Measurements from ENCODE around the gene PLEKHA4. TPM values are rescaled to one million over a fixed set of nuclear protein-coding genes. Genes with fewer than 3 reads are reported as not detected.
"Not testable (repeated sequence)": the region's sequence is repeated elsewhere in the genome, so short reads cannot be mapped to it uniquely, and the experiment has no call there.

The PLEKHA4 gene
- total RNA-seq, 1 experiment from 2014 or later: 5.4 TPM

DNA sequence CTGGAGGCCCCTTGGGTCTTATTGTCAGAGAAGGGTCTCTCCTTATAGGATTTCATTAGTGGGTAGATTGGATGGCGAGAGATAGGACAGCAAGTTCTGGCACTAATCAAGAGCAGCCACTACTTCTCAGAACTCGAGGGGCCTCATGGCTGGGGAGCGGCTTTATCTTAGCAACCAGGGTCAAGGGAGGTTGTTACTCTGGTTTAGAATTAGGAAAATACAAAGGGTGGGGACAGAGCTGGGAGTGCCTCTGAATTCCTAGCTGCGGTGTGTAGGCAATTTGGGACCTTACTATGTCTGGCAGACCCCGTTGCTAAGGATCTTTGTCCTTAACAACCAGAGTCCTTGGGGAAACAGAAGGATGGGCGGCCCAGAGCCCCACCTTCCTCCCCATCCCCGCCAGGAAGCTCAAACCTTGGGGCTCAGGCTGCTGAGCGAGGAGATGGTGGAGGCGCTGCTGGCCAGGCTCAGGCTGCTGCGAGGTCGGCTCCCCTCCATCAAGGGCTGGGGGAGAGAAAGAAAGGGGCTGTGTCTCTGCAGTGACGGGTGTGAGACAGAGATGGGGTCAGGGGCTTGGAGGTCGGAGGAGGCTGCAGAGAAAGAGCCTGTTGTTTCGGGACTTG, 1.2 kb downstream of the PLEKHA4 start:
- DNase-seq (ENCODE audit: low spot score): no peak

DNA sequence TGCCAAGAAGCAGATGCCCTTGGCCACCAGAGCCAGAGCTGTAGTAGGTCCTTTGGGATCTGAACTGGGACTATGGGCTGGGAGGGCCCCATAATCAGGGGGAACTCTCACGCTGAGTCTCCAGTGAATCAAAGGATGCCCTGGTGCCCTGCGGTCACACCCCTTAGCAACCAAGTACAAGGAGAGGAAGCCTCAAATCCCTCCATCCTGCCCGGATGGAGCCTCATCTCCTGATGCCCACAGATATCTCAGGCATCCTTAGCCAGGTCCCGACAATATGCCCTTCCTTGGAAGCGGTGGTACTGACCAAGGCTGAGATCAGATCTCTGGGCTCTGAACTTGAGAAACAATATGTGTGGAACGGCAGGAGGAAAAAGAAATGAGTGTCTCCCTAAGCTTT, 1.7 kb downstream of the PLEKHA4 start:
- DNase-seq (ENCODE audit: low spot score): no peak

DNA sequence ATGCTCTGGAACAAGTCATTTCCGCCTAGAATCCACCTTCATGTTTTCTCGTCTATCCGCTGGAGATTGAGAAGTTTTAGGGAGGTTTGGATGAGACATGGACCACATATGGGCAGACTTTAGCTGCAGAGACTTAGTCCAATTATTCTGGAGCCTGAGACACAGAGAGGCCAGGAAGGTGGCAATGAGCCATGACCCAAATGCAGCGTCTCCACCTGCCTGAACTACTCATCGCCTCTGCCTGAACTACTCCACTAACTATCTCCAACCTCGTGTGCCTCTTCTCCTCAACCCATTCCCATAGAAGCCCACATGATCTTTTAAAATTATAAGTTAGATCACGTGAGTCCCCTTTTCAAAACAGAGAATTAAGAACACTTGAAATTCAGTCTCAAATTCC, 5.6 kb downstream of the PLEKHA4 start:
- no peak for DNase-seq (ENCODE audit: low spot score)

DNA sequence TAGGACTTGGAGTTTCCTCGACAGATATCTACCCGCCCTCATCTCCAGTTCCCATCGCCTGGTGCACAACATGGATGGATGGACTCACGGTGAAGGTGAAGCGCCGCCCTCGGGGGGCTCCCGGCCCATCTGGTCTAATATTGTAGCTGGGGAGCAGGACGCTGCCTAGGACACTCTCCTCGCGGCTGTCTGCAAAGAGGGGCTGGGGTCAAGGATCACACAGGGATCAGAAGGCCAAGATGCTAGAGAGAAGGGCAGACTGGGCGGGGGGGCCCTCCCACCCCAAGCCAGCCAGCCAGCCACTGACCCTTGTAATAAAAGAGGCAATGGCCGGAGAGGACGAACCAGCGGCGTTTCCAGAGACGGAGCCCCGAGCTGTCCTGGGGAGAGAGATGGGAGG, 7.1 kb downstream of the PLEKHA4 start:
- DNase-seq (ENCODE audit: low spot score): no peak

DNA sequence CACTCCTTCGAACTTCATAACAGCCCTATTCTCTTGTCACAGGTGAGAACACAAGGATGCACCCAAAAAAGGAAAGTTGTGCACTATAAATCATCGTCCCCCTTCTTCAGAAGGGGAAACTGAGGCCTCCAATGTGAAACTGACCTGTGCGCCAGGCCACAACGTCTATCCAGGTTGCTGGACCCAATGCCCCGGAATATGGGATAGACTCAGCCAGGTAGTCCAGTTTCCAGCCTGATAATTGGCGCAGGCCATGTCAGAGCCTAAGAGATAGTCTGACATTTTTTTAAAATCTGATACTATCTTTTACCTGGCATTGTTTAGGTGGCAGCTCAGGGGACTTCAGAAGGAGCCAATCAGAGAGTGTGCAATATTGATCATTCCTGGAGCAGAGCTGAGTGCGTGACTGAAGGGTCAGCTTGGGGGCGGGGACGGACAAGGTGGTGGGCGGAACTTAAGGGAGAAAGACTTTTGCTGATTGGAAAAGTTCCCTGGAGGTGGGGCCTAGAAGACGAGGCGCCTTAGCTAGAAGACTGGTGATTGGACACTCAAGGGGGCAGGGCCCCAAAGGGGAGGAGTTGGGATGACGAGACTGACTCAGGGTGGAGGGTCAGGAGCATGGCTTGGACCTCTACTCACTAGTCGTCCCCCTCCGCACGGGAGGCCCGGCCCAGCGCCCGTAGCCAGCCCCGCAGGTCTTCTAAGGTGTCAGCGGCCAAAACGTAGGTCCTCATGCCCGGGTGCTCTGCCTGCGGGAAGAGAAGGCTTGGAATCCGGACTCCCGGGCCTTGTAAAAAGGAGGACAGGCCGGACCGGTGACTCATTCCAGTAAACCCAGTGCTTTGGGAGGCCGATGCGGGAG, 8.5 kb downstream of the PLEKHA4 start:
- DNase-seq (ENCODE audit: low spot score): no peak

DNA sequence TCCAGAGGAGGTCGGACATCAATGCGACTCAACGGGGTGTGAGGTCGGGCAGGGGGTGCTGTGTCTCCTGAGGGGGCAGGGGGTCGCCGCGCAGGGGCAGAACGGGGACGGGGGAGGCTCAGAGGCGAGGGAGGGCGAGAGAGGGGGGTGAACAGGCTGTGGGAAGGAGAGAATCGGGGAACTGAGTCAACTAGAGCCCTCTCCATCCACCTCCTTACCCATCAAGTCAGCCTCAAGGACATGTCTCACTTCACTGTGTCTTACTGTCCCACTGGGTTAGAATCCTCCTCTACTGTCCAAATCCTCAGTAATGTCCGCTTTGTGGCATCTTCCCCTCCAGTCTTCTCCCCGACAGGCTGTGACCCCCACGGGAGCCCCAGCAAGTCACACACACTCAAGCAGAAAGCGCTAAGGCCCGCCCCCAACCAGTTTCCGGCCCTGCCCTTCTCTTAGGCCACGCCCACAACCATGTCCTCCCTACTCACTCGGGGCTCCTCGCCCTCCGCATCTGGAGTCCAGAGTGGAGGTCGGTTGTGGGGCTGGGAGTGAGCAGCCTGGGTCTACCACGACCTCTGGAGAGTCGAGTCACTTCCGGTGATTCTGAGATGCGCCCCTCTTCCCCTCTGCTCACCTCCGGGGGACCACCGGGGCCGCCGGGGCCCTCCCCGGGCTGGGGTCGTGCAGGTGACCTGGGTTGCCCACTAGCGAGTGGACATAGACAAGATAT, 9.3 kb downstream of the PLEKHA4 start:
- no peak for DNase-seq (ENCODE audit: low spot score)

DNA sequence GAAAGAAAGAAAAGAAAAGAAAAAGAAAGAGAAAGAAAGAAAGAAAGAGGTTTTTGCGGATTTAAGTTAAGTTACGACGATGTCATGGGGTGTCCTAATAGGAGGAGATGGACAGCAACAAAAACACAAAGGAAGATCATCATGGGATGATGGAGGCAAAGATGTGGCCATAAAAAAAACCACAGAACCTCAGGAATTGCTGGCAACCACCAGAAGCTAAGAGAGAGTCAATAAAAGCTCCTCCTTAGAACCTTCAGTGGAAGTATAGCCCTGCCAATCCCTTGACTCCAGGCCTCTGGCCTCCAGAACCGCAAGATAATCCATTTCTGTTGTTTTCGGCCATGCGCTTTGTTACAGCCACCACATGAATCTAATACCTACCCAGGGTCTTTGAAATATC, 11.5 kb downstream of the PLEKHA4 start:
- no peak for DNase-seq (ENCODE audit: low spot score)

DNA sequence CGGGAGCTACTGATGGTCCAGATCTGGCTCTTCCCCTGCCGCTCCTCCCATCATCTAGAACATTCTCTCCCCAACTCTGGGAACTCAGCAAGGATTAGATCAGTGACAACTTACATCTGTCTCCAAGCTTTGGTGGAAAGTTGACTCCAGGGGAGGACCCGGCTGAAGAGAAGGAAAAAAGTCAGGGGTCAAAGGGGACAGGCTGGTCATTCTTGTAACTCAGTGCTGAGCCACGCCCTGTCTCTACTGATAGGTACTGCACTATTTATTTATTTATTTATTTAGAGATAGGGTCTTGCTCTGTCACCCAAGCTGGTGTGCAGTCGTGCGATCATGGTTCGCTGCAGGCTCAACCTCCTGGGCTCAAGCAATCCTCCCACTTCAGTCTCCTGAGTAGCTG, 14.3 kb downstream of the PLEKHA4 start:
- no peak for DNase-seq (ENCODE audit: low spot score)

DNA sequence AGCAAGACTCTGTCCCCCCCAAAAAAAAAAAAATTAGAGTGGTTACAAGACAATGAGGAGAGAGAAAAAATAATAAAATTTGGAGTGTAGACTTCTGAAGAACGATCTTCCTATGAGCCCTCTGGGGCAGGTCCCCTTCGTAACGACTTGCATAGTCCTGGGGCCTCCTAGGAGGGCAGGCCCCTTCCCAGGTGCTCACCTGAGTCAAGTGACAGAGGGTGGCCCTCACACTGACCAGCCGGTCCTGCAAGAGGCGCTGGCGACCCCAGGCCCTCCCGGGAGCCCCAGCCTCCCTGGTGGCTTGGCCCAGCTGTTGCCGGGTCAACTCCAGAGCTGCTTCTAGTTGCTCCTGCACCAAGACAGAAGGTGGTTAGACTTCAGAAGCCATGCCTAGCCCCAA, 14.9 kb downstream of the PLEKHA4 start:
- DNase-seq (ENCODE audit: low spot score): no peak

DNA sequence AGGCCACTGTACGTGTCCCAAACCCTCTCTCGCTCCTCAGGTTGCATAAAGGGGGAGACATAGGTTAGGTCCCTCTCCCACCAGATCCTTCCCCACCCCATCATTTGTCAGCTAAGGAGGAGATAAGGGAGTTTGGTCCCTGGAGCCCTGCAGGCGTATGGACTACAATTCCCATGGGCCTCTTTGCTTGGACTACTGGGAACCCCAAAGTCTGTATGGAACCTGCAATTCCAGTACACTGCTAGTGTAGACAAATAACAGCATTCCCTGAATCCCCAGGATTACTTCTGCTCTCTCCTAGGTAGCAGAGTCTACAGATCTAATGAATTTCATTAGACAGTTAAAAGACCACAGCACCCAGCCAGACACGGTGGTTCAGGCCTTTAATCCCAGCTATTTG, 16.1 kb downstream of the PLEKHA4 start:
- no peak for DNase-seq (ENCODE audit: low spot score)

DNA sequence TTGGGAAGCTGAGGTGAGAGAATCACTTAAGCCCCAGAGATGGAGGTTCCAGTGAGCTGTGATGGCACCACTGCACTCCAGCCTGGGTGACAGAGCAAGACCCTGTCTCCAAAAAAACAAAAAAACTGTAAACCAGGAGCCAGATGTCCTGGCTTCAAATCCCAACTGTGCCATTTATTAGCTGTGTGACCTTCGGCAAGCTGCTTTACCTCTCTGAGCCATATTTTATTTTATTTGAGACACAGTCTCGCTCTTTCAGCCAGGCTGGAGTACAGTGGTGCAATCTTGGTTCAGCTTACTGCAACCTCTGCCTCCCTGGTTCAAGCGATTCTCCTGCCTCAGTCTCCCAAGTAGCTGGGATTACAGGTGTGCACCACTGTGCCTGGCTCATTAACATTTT, 21.8 kb downstream of the PLEKHA4 start:
- not testable (repeated sequence) for DNase-seq (ENCODE audit: low spot score)

DNA sequence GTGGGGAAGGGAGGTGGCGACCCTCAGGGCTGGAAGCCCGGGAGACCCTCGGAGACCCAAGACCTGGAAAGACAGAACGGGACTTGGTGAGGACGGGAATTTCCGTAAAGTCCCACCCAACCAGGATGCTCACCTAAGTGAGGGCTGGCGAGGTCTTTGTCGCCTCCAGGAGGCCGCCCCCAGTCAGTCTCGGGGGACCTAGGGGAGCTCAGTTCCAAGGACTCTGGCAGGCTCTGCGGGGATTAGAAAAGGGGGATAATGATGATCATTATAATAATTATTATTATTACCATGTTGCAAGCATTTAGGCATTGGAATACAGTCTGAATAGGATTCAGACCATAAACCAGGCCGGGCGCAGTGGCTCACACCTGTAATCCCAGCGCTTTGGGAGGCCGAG, 23.0 kb downstream of the PLEKHA4 start:
- DNase-seq (ENCODE audit: low spot score): no peak

DNA sequence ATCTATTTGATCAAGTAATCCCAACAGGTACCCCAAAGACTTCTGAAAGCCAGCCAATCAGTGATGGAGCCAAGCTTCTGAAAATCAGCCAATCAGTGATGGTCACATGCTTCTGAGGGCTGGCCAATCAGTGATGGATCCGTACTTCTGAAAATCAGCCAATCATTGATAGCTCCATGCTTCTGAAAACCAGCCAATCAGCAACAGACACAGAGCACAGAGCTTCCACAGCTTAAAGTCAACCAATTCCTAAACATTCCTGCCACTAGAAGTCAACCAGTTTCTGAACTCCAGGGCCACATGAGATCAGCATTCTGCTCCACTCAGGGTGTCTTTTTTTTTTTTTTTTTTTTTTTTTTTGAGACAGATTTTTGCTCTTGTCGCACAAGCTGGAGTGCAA, 23.9 kb downstream of the PLEKHA4 start:
- peak; percentile 67 for DNase-seq (ENCODE audit: low spot score)

DNA sequence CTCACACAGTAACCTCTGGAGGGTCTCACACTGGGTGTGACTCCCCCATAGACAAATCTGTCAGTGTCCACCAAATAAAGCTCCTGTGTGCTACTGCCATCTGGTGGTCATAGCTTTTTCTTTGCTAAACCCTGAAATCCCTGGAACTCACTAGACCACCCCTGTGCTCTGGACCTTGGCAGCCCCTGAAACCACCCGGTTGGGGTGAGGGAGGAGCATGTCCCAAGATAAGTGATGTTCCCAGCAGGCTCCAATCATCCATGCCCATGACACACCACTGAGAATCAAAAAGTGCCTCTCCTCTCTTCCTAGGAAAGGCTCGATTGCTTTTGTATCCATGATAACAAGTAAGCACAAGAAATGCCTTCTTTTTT, 25.6 kb downstream of the PLEKHA4 start:
- peak; percentile 83 for DNase-seq (ENCODE audit: low spot score)

DNA sequence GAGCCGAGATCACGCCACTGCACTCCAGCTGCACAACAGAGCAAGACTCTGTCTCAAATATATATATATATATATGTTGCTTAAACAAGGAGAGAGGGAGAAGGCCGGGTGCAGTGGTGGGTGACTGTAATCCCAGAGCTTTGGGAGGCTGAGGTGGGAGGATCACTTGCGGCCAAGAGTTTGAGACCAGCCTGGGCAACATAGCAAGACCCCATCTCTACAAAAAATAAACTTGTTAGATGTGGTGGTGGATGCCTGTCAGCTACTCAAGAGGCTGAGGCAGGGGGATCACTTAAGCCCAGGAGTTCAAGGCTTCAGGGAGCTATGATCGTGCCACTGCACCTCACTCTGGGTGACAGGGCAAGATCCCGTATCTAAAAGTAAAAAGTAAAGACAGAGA, 26.8 kb downstream of the PLEKHA4 start:
- no peak for DNase-seq (ENCODE audit: low spot score)

DNA sequence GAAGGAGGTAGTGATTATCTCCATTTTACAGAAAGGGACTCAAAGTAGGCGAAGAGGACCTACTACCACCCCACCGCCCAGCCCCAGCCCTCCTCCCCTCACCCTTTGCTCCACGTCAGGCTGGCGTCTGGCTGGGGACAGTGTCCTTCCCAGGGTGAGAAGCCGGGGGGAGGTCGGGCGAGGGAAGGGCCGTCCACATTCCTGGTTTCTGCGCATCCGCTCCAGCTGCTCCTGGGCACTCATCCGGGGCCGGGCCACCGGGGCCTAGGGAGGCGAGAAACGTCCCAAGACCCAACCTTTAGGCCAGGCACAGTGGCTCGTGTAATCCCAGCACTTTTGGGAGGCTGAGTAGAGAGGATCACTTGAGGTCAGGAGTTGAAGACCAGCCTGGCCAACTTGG, 27.4 kb downstream of the PLEKHA4 start:
- DNase-seq (ENCODE audit: low spot score): no peak

DNA sequence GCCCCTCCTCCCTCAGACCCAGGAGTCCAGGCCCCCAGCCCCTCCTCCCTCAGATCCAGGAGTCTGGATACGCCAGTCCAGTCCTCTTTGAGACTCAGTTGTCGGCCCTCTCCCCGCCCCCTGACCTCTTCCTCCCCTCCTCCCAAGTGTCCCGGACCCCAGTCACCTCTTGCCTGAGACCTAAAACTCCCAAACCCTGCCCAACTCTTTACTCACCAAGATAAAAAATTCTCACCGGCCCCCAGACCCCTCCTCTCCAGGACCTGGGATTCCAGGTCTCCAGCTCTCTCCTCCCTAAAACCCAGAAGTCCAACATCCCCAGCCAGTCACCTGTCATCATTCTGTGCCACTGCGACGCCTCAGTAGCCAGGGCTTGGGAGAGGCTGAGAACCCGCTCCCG, 30.7 kb downstream of the PLEKHA4 start:
- DNase-seq (ENCODE audit: low spot score): no peak

DNA sequence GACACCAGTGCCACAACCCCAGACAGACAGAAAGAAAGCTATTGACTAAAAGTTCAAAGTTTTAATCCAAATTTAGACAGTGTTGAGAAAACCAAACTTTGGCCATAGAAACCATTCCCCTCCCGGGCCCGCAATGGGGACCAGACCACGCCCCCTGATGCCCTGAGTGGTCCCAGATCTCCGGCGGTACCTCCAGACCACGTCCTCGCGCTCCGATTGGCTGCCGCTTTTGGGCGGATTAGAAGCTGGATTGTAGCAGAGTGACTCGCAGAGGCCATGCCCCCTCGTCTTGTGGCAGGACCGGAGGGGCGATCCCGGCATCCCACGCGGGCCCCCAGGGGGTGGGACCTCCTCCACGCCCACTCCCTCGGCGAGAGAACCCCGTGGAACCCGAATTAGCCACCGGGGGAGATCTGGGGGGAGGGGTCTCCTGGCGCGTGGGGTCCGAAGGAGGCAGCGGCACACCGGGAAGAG, 31.3 kb downstream of the PLEKHA4 start:
- DNase-seq (ENCODE audit: low spot score): no peak

DNA sequence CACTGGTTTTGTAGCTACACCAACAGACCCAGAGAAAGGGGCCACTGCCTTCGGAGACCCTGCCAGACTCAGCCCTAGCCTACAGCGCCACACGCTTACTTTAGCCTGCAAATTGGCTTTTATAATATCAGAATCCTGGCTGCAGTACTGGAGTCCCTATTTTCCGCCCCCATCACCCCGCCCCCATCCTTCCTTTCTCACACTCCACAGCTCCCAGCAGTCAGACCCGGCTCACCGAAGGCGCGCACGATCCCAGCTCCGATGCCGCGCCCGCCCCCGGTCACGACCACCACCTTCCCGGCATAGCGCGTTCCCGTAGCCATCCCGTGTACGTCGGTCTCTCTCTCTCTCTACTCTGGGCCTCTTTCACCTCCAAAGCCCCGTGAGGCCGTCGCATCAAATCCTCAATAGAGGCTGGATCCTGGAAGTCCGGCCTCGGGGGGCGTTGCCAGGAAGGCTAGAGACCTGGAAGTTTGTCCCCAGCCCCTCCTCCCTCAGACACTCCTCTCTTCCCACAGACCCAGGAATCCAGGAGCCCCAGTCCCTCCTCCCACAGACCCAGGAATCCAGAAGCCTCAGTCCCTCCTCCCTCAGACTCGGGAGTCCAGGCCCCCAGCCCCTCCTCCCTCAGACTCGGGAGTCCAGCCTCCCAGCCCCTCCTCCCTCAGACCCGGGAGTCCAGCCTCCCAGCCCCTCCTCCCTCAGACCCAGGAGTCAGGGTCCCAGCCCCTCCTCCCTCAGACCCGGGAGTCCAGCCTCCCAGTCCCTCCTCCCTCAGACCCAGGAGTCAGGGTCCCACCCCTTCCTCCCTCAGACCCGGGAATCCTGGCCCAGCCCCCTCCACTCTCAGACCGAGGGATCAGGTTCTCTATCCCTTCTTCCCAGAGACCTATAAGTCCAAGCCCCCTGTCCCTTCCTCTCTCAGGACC, 32.1 kb downstream of the PLEKHA4 start, which contains the start of gene HSD17B14:
HSD17B14 (minus strand) TSS at position 403 of the 929 bp plus-strand sequence; CDS start at position 323, 80 bp downstream.
- DNase-seq (ENCODE audit: low spot score): no peak

DNA sequence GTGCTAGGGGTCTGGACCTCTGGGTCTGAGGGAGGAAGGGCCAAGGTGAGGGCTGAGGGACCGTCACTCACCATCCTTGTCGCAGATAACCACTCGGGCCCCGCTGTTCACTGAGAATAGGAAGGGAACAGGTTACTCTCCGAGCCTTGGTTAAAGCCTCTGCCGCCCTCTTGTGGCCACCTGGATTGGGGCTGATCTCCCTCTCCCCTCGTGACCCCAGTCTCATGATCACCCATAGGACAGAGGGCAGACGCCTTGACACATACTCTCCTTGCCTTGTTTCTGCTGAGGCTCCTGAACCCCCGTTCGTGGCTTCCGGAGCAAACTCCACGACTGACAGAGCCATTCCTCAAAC, 32.7 kb downstream of the PLEKHA4 start:
- DNase-seq (ENCODE audit: low spot score): peak; percentile 99

DNA sequence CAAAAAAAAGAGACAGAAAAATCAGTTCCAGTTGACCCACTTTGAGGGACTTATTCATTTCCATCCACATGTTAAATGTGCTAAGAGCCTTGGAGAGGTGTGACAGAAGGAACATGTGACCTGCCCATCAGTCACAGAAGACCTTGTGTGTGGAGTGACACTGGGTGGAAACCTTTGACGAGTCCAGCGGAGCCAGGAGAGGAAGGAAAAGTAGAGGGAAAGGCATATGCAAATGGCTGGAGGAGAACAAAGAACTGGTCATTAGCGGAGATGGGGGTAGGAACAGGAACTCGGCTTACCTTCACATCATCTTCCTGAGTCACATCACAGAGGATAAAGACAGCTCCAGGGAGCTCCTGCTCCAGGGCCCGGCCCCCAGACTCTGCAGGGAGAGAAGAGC, 34.4 kb downstream of the PLEKHA4 start:
- DNase-seq (ENCODE audit: low spot score): peak; percentile 25
